ENCODE data around the gene MOB1B. TPM values are rescaled to one million over a fixed set of nuclear protein-coding genes. Genes with fewer than 3 reads are reported as not detected.

The MOB1B gene
- total and polyA plus RNA-seq, 2 of the 13 experiments (the other 11 are each of a cell fraction or from before 2014, with no cell fraction given), result 3.9 to 4.0 TPM

DNA sequence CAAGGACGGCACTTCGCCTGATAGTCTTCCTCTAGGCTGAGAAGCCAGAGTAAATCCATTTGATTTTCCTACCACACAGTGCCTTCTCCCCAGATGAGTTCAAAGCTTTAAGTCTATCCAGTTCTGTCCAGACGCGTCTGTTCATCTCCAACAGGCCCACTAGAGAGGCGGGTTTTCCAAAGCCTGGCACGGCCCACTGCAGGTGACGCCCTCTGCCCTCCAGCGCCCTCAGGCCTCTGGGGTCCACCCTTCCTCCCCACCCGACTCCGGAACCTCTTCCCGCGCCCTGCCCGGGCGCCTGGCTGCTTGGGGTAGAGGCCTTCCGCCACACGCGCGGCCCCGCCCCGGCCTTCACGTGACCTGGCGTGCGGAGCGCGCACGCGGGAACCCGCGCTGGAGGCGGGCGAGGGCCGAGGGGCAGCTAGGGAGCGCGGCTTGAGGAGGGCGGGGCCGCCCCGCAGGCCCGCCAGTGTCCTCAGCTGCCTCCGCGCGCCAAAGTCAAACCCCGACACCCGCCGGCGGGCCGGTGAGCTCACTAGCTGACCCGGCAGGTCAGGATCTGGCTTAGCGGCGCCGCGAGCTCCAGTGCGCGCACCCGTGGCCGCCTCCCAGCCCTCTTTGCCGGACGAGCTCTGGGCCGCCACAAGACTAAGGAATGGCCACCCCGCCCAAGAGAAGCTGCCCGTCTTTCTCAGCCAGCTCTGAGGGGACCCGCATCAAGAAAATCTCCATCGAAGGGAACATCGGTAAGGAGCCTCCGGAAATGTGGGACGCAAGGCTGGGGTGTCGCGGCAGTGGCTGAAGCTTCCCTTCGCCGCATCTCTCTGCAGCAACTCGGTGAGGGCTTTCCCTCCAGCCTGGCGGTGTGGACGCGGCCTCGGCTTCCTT lies 91.3 kb downstream of the MOB1B start, which contains the start of gene DCK (continued):
- TF ChIP-seq, protein P1, sequence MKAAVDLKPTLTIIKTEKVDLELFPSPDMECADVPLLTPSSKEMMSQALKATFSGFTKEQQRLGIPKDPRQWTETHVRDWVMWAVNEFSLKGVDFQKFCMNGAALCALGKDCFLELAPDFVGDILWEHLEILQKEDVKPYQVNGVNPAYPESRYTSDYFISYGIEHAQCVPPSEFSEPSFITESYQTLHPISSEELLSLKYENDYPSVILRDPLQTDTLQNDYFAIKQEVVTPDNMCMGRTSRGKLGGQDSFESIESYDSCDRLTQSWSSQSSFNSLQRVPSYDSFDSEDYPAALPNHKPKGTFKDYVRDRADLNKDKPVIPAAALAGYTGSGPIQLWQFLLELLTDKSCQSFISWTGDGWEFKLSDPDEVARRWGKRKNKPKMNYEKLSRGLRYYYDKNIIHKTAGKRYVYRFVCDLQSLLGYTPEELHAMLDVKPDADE (CRISPR knock-in tag; IDR thresholded peaks at IDR 0.05), result no peak
- TF ChIP-seq ZNF83 (CRISPR knock-in tag; IDR thresholded peaks at IDR 0.05; ENCODE audit: borderline replicate concordance) (no peak), PHF21A (CRISPR knock-in tag; IDR thresholded peaks at IDR 0.05) (peak; percentile 77), ZNF703 (CRISPR knock-in tag; IDR thresholded peaks at IDR 0.05; ENCODE audit: borderline replicate concordance) (no peak; the same call in 1 of the 2 replicates), ATRX (CRISPR knock-in tag; IDR thresholded peaks at IDR 0.05; ENCODE audit: borderline replicate concordance) (no peak), NR2C2 (CRISPR knock-in tag; IDR thresholded peaks at IDR 0.05; ENCODE audit: borderline replicate concordance) (peak; percentile 92), FOXP1 (IDR thresholded peaks at IDR 0.05) (no peak), FOXP1 (CRISPR knock-in tag; IDR thresholded peaks at IDR 0.05) (no peak), KDM6A (CRISPR knock-in tag; IDR thresholded peaks at IDR 0.05; ENCODE audit: low read depth) (no peak), ZNF326 (CRISPR knock-in tag; IDR thresholded peaks at IDR 0.05; ENCODE audit: borderline replicate concordance) (no peak), ZSCAN29 (CRISPR knock-in tag; conservative IDR thresholded peaks at IDR 0.05) (peak; percentile 92), NFIC (IDR thresholded peaks at IDR 0.05; ENCODE audit: low read length) (0 out of 2 replicates have a peak, but pooled peaks have one; percentile 29)
- TF ChIP-seq, protein P2, sequence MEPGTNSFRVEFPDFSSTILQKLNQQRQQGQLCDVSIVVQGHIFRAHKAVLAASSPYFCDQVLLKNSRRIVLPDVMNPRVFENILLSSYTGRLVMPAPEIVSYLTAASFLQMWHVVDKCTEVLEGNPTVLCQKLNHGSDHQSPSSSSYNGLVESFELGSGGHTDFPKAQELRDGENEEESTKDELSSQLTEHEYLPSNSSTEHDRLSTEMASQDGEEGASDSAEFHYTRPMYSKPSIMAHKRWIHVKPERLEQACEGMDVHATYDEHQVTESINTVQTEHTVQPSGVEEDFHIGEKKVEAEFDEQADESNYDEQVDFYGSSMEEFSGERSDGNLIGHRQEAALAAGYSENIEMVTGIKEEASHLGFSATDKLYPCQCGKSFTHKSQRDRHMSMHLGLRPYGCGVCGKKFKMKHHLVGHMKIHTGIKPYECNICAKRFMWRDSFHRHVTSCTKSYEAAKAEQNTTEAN (CRISPR knock-in tag; conservative IDR thresholded peaks at IDR 0.05), result peak; percentile 69; the same call in 1 of the 2 replicates
- TF ChIP-seq, protein P3, sequence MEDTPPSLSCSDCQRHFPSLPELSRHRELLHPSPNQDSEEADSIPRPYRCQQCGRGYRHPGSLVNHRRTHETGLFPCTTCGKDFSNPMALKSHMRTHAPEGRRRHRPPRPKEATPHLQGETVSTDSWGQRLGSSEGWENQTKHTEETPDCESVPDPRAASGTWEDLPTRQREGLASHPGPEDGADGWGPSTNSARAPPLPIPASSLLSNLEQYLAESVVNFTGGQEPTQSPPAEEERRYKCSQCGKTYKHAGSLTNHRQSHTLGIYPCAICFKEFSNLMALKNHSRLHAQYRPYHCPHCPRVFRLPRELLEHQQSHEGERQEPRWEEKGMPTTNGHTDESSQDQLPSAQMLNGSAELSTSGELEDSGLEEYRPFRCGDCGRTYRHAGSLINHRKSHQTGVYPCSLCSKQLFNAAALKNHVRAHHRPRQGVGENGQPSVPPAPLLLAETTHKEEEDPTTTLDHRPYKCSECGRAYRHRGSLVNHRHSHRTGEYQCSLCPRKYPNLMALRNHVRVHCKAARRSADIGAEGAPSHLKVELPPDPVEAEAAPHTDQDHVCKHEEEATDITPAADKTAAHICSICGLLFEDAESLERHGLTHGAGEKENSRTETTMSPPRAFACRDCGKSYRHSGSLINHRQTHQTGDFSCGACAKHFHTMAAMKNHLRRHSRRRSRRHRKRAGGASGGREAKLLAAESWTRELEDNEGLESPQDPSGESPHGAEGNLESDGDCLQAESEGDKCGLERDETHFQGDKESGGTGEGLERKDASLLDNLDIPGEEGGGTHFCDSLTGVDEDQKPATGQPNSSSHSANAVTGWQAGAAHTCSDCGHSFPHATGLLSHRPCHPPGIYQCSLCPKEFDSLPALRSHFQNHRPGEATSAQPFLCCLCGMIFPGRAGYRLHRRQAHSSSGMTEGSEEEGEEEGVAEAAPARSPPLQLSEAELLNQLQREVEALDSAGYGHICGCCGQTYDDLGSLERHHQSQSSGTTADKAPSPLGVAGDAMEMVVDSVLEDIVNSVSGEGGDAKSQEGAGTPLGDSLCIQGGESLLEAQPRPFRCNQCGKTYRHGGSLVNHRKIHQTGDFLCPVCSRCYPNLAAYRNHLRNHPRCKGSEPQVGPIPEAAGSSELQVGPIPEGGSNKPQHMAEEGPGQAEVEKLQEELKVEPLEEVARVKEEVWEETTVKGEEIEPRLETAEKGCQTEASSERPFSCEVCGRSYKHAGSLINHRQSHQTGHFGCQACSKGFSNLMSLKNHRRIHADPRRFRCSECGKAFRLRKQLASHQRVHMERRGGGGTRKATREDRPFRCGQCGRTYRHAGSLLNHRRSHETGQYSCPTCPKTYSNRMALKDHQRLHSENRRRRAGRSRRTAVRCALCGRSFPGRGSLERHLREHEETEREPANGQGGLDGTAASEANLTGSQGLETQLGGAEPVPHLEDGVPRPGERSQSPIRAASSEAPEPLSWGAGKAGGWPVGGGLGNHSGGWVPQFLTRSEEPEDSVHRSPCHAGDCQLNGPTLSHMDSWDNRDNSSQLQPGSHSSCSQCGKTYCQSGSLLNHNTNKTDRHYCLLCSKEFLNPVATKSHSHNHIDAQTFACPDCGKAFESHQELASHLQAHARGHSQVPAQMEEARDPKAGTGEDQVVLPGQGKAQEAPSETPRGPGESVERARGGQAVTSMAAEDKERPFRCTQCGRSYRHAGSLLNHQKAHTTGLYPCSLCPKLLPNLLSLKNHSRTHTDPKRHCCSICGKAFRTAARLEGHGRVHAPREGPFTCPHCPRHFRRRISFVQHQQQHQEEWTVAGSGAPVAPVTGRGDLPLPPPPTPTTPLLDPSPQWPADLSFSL (CRISPR knock-in tag; IDR thresholded peaks at IDR 0.05), result no peak
- TF ChIP-seq, protein P4, sequence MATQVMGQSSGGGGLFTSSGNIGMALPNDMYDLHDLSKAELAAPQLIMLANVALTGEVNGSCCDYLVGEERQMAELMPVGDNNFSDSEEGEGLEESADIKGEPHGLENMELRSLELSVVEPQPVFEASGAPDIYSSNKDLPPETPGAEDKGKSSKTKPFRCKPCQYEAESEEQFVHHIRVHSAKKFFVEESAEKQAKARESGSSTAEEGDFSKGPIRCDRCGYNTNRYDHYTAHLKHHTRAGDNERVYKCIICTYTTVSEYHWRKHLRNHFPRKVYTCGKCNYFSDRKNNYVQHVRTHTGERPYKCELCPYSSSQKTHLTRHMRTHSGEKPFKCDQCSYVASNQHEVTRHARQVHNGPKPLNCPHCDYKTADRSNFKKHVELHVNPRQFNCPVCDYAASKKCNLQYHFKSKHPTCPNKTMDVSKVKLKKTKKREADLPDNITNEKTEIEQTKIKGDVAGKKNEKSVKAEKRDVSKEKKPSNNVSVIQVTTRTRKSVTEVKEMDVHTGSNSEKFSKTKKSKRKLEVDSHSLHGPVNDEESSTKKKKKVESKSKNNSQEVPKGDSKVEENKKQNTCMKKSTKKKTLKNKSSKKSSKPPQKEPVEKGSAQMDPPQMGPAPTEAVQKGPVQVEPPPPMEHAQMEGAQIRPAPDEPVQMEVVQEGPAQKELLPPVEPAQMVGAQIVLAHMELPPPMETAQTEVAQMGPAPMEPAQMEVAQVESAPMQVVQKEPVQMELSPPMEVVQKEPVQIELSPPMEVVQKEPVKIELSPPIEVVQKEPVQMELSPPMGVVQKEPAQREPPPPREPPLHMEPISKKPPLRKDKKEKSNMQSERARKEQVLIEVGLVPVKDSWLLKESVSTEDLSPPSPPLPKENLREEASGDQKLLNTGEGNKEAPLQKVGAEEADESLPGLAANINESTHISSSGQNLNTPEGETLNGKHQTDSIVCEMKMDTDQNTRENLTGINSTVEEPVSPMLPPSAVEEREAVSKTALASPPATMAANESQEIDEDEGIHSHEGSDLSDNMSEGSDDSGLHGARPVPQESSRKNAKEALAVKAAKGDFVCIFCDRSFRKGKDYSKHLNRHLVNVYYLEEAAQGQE (IDR thresholded peaks at IDR 0.05; ENCODE audit: borderline replicate concordance in 1 of 2, low read depth in 1 of 2, low read length in 2 of 2), result peak in 1 of 2 experiments; percentile 42; a peak in 1 of 4 replicates
